Parietal lobe (tissue), 2 donors: ENCODE results near the gene MFAP4. TPM values are rescaled to one million over a fixed set of nuclear protein-coding genes. Genes with fewer than 3 reads are reported as not detected.

ENCODE experiments used
- small RNA-seq: library from RNA; depleted of rRNA; stranded (forward); fragments of <200 nt; gene quantifications from one replicate; pipeline ENCODE3, GENCODE V24; 2014; ENCODE audit warnings: low replicate concordance
- total RNA-seq: library from RNA; depleted of rRNA; stranded (reverse); fragments of >200 nt; gene quantifications from one replicate; pipeline ENCODE4 v1.2.3, GENCODE V29; 2014

Gene MFAP4, protein sequence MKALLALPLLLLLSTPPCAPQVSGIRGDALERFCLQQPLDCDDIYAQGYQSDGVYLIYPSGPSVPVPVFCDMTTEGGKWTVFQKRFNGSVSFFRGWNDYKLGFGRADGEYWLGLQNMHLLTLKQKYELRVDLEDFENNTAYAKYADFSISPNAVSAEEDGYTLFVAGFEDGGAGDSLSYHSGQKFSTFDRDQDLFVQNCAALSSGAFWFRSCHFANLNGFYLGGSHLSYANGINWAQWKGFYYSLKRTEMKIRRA
- 1.3 TPM for total RNA-seq

DNA sequence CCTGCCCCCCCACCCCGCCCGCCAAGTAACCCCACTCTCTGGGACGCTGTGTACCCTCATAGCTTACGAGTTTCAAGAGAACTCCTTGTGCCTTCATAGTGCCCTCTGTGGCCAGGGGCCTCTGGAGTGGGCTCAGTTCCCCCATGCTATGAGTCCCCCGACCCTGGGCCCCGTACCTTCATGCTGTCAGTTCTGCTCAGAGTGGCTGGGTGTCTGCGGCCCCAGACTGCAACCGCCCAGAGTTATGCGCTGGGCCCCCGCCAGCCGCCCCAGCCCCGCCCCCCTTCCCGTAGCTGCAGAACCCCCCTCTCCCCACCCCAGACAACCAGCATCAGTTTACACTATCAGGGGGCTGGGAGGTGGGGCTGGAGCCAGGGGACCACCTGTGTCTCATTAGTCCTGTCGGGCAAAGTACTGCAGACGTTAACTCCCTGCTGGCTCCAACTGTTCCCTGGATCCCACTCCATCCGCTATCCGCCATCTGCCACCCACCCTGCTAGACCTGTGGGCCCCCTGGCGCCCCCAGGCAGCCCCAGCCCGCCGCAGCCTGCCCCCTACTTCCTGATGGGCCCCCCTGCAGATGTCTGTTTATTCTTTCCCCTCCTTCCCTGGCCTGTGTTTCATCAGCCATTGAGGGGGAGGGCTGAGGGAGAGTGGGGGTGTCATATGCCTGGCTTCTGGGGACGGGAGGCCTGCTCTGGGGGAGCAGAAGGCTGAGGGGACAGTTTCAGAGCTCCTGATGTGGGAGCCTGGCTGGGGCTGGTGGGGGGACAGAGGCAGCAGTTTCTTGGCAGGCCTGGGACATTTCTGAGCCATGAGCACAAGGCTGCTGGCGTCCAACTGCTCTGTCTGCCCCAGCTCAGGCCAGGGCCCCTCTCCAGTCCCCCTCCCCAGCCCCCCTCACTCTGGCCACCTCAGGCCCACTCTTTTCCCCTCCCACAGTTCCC is at the start of gene MFAP4:
Gene MFAP4, minus strand, starts transcription at position 217 of the 947 bp plus-strand sequence. Its CDS starts 35 bp downstream, at position 182.

DNA sequence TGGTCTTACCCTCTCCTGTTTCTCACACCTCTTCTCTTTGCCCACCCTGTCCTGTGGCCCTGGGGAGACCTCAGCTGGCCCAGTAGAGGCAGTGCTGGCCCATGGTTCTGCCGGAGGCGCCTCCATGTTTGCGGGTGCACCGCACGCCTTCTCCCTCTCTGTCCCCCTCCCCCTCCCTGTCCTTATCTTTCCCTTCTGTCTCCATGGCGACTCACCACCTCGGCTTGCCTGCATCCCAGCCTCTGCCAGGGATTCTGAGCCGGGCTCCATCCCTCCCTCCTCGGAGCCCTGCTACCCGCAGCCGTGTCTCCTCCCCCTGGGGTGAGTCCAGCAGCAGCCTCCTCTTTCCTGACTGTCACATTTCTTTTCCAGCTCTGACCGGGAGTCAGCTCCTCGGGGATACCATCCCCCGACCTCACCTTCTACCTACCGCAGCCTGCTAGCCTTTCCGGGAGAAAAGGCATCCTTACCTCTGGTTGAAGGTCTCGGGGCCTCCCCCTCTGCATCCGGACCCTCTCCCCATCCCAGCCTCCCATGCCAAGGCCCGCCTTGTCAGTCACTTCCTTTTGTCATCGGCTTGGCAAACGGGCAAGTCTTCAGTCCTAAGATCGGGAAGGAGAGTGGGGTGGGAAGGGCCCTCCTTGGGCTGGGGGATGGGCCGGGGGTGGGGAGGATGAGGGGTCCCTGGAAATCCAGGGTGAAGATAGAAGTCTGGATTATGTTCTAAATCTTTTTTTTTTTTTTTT is 24.1 kb upstream of the MFAP4 start, which contains the start of gene RNF112:
Gene RNF112, plus strand, starts transcription at position 358 of the 746 bp plus-strand sequence. Its CDS starts 177 bp downstream, at position 535.

DNA sequence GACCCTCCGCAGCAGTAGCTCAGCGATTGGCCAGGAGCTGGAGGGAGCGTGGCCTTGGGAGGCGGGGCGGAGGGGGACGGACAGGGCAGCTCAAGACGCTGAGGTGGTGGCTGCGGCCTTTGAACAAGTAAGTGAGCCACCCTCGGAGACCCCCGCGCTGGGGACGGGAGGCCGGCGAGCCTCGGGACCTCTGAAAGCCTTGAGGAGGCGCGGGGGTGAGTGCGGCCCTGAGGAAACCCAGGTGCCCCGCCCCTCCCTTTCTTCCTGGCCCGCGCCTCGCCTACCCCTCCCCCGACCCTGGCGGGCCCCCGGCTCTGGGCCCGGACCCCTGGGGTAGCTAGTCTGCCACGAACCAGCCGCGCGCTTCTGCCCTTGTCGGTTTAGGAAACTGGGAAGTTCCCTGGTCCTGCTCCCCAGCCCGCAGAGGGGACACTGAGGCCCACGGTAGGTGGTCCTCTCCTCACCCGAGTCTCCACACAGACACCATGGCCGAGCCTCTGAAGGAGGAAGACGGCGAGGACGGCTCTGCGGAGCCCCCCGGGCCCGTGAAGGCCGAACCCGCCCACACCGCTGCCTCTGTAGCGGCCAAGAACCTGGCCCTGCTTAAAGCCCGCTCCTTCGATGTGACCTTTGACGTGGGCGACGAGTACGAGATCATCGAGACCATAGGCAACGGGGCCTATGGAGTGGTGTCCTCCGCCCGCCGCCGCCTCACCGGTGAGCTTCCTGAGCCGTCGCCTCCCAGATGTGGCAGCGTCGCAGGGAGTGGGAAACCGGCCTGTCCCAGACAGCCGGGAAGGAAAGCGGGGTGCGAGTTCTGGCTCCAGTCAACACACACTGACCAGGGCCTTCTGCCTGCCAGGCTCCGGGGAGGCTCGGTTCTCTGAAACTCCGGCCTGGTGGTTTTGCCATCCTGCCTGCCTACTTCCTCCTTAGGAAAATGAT is 8.3 kb downstream of the MFAP4 start, which contains the start of gene MAPK7:
Gene MAPK7, plus strand, starts transcription at position 83 of the 945 bp plus-strand sequence. Its CDS starts 403 bp downstream, at position 486.

DNA sequence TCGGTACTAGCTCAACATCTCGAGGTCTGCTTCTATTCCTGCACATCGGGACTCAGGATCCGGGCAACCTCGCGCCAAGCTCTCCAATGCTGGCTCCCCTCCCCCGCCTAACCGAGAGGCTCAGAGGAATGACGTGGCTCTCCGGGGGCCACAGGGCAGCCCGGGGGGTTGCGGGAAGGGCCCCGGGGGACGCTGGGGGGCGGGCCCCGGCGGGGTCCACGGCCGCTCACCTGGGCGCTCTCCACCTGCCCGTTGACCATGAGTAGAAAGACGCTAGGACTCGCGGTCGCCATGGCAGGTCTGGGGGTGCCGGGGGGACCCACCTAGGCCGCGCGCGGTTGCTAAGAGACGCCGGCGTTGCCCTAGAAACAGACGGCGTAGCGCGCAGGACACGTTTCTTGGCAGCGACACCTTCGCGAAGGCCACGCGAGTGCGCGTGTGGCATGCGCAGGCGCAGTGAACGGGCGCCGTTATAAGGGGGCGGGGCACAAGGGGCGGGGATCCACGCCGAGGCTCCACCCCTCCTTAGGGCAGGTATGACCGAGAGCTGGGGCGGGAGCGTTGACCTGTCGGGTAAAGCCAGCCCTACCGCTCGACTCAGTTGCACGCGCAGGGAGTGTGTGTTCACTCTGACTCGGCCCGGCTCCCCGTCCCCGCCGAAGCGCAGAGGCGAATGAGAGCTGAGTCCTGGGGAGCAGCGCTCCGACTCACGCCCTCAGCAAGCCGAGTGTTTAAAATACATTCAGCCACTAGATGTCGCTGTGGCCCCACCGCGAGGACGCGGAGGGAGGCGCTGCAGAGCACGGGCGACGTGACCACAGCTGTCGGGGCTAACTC is 24.5 kb downstream of the MFAP4 start, which contains the start of gene B9D1:
Gene B9D1, minus strand, starts transcription at position 447 of the 837 bp plus-strand sequence. Its CDS starts 154 bp downstream, at position 293.

Small RNAs within 50 kb of the gene (small RNA-seq; reads per million reads assigned to genes)
- 14.3 reads per million, percentile 91 among the genes with 10 or more reads in this experiment for gene MIR1180
- gene RF00537, result not detected

Other genes starting within 250 kb of the MFAP4 start
- gene EPN2, start 149.8 kb downstream of the MFAP4 start, total RNA-seq, result 92.0 TPM
- 15.3 TPM for gene B9D1, start 24.5 kb downstream of the MFAP4 start, total RNA-seq
- 23.2 TPM for gene MAPK7, start 8.7 kb downstream of the MFAP4 start, total RNA-seq
- gene RNF112, start 24.0 kb upstream of the MFAP4 start, total RNA-seq, result 47.6 TPM
- 1.6 TPM for gene SLC47A1, start 146.7 kb upstream of the MFAP4 start, total RNA-seq